Caco-2 (cell line): ENCODE measurements around the gene NHLH1. TPM values are rescaled to one million over a fixed set of nuclear protein-coding genes. Genes with fewer than 3 reads are reported as not detected.
A peak's percentile ranks its signal among the peaks of the same experiment; 100 is the strongest.

Experiments used
- BruUV-seq: library from RNA; stranded (reverse); fragments of 400-500 nt; replicated peaks from 2 replicates; lab custom pipeline; 2021; lab: Mats Ljungman, UMichigan
- CTCF ChIA-PET: fragments of 300-600 bp; sonication (Branson Sonifier 250); formaldehyde crosslinking; loops from one replicate; lab custom pipeline; 2022; ENCODE audit warnings: antibody characterized with exemption; lab: Charles Lee
- POLR2A ChIA-PET: fragments of 300-600 bp; sonication (Branson Sonifier 250); formaldehyde crosslinking; loops from one replicate; lab custom pipeline; 2022; ENCODE audit warnings: antibody characterized with exemption; lab: Charles Lee
- DNase-seq, 2 experiments: peaks; one replicate each; pipeline versions ENCODE4 v3.0.0 to v3.0.0-alpha.2; 2020 to 2022
- H3K27me3 ChIP-seq: replicated peaks from 2 replicates; pipeline ENCODE4 v1.6.0; 2011; ENCODE audit warnings: low read length; ENCODE audit not compliant: control insufficient read depth, insufficient read depth
- H3K36me3 ChIP-seq: 2 replicates; pipeline ENCODE4 v1.5.1; 2011; ENCODE audit warnings: low read length; ENCODE audit not compliant: control insufficient read depth, insufficient read depth
- H3K4me1 ChIP-seq: fragments of 250-450 bp; sonication (Bioruptor Pico); 2 replicates; pipeline ENCODE4 v1.5.1; 2020; ENCODE audit warnings: mild to moderate bottlenecking
- H3K4me3 ChIP-seq: 2 replicates; pipeline ENCODE4 v1.5.1; 2011; ENCODE audit warnings: low read depth, mild to moderate bottlenecking, control low read depth, low read length
- H3K9me3 ChIP-seq: fragments of 250-450 bp; sonication (Bioruptor Pico); 2 replicates; pipeline ENCODE4 v1.5.1; 2020; ENCODE audit warnings: mild to moderate bottlenecking, moderate library complexity
- H3K27ac Mint-ChIP-seq: one replicate; pipeline ENCODE4 v1.8.0; 2022; ENCODE audit warnings: mixed read lengths; ENCODE audit not compliant: unreplicated experiment
- H3K27me3 Mint-ChIP-seq: one replicate; pipeline ENCODE4 v1.8.0; 2022; ENCODE audit warnings: mixed read lengths; ENCODE audit not compliant: insufficient read depth, unreplicated experiment
- H3K36me3 Mint-ChIP-seq: one replicate; pipeline ENCODE4 v1.8.0; 2022; ENCODE audit warnings: mild to moderate bottlenecking, mixed read lengths; ENCODE audit not compliant: insufficient read depth, unreplicated experiment
- H3K4me1 Mint-ChIP-seq: one replicate; pipeline ENCODE4 v1.8.0; 2022; ENCODE audit warnings: low read depth, mixed read lengths; ENCODE audit not compliant: unreplicated experiment
- H3K4me3 Mint-ChIP-seq: one replicate; pipeline ENCODE4 v1.8.0; 2022; ENCODE audit warnings: mild to moderate bottlenecking, moderate library complexity, mixed read lengths; ENCODE audit not compliant: unreplicated experiment
- H3K9me3 Mint-ChIP-seq: one replicate; pipeline ENCODE4 v1.8.0; 2022; ENCODE audit warnings: mixed read lengths; ENCODE audit not compliant: unreplicated experiment
- intact Hi-C: fragments of 100-400 bp; cut with micrococcal nuclease; formaldehyde crosslinking; loops from one replicate; pipeline ENCODE4 v1.10.0; 2022; ENCODE audit not compliant: unreplicated experiment
- total RNA-seq: library from RNA; stranded (reverse); gene quantifications from 2 replicates; pipeline ENCODE4 v1.2.3, GENCODE V29; 2022
- TF ChIP-seq, protein P1 (sequence below), 2 experiments: fragments of 200-600 bp in 1 of 2; IDR thresholded peaks; 1 replicate in 1 of 2; 2 replicates in 1 of 2; pipeline versions ENCODE4 v1.5.1 to v1.8.0; 2011 to 2022; ENCODE audit warnings: antibody characterized with exemption in 1 of 2, control low read depth in 1 of 2, inconsistent platforms in 1 of 2, low read depth in 1 of 2, low read length in 1 of 2, mild to moderate bottlenecking in 1 of 2, moderate library complexity in 1 of 2; ENCODE audit not compliant: insufficient read depth in 1 of 2, severe bottlenecking in 1 of 2, unreplicated experiment in 1 of 2

NHLH1 gene
- total RNA-seq, 1 experiment from 2014 or later = 0.36 TPM

DNA sequence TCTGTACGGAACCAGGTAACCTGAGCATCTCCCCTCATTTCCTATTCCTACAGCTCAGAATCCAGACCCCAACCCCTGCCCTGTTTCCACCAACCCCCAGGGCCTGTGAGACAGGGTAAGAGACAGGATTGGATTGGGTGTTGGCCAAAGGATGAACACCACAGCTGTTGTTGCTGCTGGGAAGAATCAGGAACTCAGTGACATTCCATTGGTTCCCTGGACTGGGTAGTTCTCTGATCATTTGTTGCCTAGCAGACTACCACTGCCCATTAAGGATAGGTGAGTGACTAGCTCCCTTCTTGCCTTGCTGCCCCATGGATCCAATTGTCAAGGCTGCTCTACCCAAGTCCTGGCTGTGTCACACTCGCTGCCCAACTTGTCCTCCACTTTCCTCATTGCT lies 13.6 kb upstream of the NHLH1 start:
- H3K4me1 ChIP-seq = no peaks in the 10 kb centered on the region
- H3K36me3 Mint-ChIP-seq = peaks cover 58% of the 10 kb centered on the region

DNA sequence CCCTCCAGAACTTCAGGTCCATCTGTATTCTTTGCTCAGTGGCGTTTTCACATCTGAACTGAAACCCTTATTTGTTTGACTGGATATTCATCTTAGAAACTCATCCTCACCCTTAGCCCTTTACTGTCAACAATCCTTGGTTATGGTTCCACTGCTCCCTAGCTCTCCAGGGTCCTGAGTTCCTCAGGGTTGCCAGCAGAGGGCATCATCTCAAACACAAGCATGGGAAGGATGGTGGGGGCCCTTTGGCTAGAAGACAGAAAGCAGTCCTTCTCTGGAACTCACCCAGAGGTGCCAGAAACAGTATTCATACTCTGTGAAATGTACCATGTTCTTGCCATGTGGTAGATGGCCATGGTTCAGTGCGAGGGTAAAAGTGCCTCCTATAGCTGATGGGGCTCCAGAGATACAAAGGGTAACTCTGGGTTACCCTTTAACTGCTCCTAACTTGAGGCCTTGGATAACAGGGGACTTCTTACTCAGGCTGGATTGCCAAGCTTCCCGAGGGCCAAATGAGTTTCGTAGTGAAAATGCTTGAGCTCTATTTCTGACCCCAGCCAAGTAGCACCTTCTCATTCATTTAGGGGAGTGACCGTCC lies 12.4 kb upstream of the NHLH1 start:
- no peaks in the 10 kb centered on the region for H3K27me3 Mint-ChIP-seq
- H3K27ac Mint-ChIP-seq = no peak overlapping the region
- H3K36me3 ChIP-seq = peaks cover 8% of the 10 kb centered on the region; the same call in 1 of the 2 replicates
- TF ChIP-seq, protein P1, sequence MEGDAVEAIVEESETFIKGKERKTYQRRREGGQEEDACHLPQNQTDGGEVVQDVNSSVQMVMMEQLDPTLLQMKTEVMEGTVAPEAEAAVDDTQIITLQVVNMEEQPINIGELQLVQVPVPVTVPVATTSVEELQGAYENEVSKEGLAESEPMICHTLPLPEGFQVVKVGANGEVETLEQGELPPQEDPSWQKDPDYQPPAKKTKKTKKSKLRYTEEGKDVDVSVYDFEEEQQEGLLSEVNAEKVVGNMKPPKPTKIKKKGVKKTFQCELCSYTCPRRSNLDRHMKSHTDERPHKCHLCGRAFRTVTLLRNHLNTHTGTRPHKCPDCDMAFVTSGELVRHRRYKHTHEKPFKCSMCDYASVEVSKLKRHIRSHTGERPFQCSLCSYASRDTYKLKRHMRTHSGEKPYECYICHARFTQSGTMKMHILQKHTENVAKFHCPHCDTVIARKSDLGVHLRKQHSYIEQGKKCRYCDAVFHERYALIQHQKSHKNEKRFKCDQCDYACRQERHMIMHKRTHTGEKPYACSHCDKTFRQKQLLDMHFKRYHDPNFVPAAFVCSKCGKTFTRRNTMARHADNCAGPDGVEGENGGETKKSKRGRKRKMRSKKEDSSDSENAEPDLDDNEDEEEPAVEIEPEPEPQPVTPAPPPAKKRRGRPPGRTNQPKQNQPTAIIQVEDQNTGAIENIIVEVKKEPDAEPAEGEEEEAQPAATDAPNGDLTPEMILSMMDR (IDR thresholded peaks at IDR 0.05; ENCODE audit: insufficient read depth in 1 of 2, low read depth in 1 of 2, low read length in 1 of 2, severe bottlenecking in 1 of 2, unreplicated experiment in 1 of 2) = peak; percentile 32 to 63
- peaks cover 59% of the 10 kb centered on the region for H3K36me3 Mint-ChIP-seq
- no peak overlapping the region for H3K4me3 ChIP-seq
- POLR2A ChIA-PET = no interaction called here
- BruUV-seq = no TSS peak
- H3K4me3 Mint-ChIP-seq = no peak overlapping the region
- H3K27me3 ChIP-seq = no peaks in the 10 kb centered on the region
- no peaks in the 10 kb centered on the region for H3K9me3 Mint-ChIP-seq
- intact Hi-C loops = loop anchor here (1.0 kb wide), 2 partner anchors 22 to 62 kb away; no protein-coding TSS in a partner anchor
- CTCF ChIA-PET = interaction anchor here (0.5 to 2.9 kb wide), 6 partner anchors 10 to 250 kb away, joined by 3 to 15 read pairs (median 4); no protein-coding TSS in a partner anchor
- no peaks in the 10 kb centered on the region for H3K9me3 ChIP-seq
- DNase-seq = peak in 1 of 2 experiments; percentile 37
- no peaks in the 10 kb centered on the region for H3K4me1 Mint-ChIP-seq
- H3K4me1 ChIP-seq = no peaks in the 10 kb centered on the region

More for the DNA sequence above, 13.6 kb upstream of the NHLH1 start:
- ChIA-PET POLR2A (no interaction called here), CTCF (interaction anchor here (1.3 kb wide), 1 partner anchor 23 kb away, joined by 3 read pairs; no protein-coding TSS in a partner anchor)
- Histone ChIP-seq H3K4me3 (no peak overlapping the region), H3K36me3 (peaks cover 9% of the 10 kb centered on the region; the same call in 1 of the 2 replicates), H3K27me3 (no peaks in the 10 kb centered on the region), H3K9me3 (no peaks in the 10 kb centered on the region)
- intact Hi-C loops = no loop called here
- no peaks in the 10 kb centered on the region for H3K9me3 Mint-ChIP-seq
- H3K4me3 Mint-ChIP-seq = no peak overlapping the region
- H3K4me1 Mint-ChIP-seq = no peaks in the 10 kb centered on the region
- TF ChIP-seq, protein P1 (IDR thresholded peaks at IDR 0.05; ENCODE audit: insufficient read depth in 1 of 2, low read depth in 1 of 2, low read length in 1 of 2, severe bottlenecking in 1 of 2, unreplicated experiment in 1 of 2) = no peak
- H3K27me3 Mint-ChIP-seq = no peaks in the 10 kb centered on the region
- no TSS peak for BruUV-seq
- DNase-seq = no peak
- H3K27ac Mint-ChIP-seq = no peak overlapping the region

DNA sequence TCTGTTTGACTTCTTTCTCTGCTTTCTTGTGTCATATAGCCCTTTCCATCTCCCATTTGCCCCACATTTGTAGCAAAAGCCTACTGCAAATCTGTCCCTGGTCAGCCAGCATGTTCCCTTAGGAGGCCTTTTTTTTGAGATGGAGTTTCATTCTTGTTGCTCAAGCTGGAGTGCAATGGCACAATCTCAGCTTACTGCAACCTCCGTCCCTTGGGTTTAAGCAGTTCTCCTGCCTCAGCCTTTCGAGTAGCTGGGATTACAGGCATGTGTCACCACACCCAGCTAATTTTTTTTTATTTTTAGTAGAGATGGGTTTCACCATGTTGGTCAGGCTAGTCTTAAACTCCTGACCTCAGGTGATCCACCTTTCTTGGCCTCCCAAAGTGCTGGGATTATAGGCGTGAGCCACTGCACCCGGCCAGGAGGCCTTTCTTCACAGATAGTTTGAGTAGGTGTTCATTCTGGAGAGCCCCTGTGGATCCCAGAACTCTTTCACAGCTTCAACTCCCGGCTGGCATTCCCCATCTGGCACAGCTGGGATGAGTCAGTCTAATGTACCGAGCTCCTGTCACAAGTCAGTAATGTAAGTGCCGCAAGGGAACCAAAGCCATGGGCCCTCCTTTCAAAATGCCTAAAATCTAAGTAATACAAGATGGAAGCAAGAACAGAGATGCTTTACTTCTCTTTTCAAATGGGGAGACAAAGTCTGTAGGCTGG lies 9.4 kb upstream of the NHLH1 start:
- peaks cover 47% of the 10 kb centered on the region for H3K36me3 Mint-ChIP-seq
- intact Hi-C loops = no loop called here

More for the DNA sequence above, 9.4 kb upstream of the NHLH1 start:
- H3K4me1 ChIP-seq = peaks cover 5% of the 10 kb centered on the region; the same call in 1 of the 2 replicates
- H3K4me3 Mint-ChIP-seq = no peak overlapping the region
- H3K27me3 ChIP-seq = no peaks in the 10 kb centered on the region
- peaks cover 6% of the 10 kb centered on the region; the same call in 1 of the 2 replicates for H3K36me3 ChIP-seq
- TF ChIP-seq, protein P1 (IDR thresholded peaks at IDR 0.05; ENCODE audit: insufficient read depth in 1 of 2, low read depth in 1 of 2, low read length in 1 of 2, severe bottlenecking in 1 of 2, unreplicated experiment in 1 of 2) = no peak
- H3K27ac Mint-ChIP-seq = no peak overlapping the region
- no peaks in the 10 kb centered on the region for H3K27me3 Mint-ChIP-seq
- H3K4me3 ChIP-seq = no peak overlapping the region
- peaks cover 6% of the 10 kb centered on the region for H3K4me1 Mint-ChIP-seq
- no peaks in the 10 kb centered on the region for H3K9me3 ChIP-seq
- CTCF ChIA-PET = no interaction called here
- no peak for DNase-seq
- H3K9me3 Mint-ChIP-seq = no peaks in the 10 kb centered on the region
- BruUV-seq = no TSS peak
- POLR2A ChIA-PET = no interaction called here
